HG03103 (cell line): ENCODE results near the gene NAP1L4.
"Not testable (repeated sequence)": the region's sequence is repeated elsewhere in the genome, so short reads cannot be mapped to it uniquely, and the experiment has no call there.

Experiments used
- ATAC-seq: cut with Tn5 transposase; IDR thresholded peaks from one replicate; pipeline ENCODE4 v1.9.1; 2021; ENCODE audit warnings: low read depth; ENCODE audit not compliant: unreplicated experiment

The NAP1L4 gene

GRCh38 chr11:2911785-2912391 lies 80.2 kb downstream of the NAP1L4 start:
- ATAC-seq = no peak

GRCh38 chr11:2911088-2911784 lies 80.9 kb downstream of the NAP1L4 start:
- ATAC-seq = no peak

- ATAC-seq = no peak
Observed at GRCh38 chr11:2910401-2910955, 81.7 kb downstream of the NAP1L4 start.

GRCh38 chr11:2909133-2909902 lies 82.8 kb downstream of the NAP1L4 start:
- no peak for ATAC-seq

GRCh38 chr11:2908130-2908529 lies 84.0 kb downstream of the NAP1L4 start:
- ATAC-seq = no peak

GRCh38 chr11:2905299-2905698 lies 86.8 kb downstream of the NAP1L4 start:
- not testable (repeated sequence) for ATAC-seq

- no peak for ATAC-seq
Observed at GRCh38 chr11:2904153-2905052, 87.7 kb downstream of the NAP1L4 start.

- ATAC-seq = no peak
Observed at GRCh38 chr11:2903672-2904011, 88.5 kb downstream of the NAP1L4 start.

GRCh38 chr11:2902784-2903671 lies 89.1 kb downstream of the NAP1L4 start:
- ATAC-seq = no peak

- ATAC-seq = peak; percentile 93
Observed at GRCh38 chr11:2901854-2902783, 90.0 kb downstream of the NAP1L4 start.

GRCh38 chr11:2901196-2901796 lies 90.8 kb downstream of the NAP1L4 start:
- no peak for ATAC-seq

GRCh38 chr11:2899080-2899783 lies 92.9 kb downstream of the NAP1L4 start:
- ATAC-seq = no peak

GRCh38 chr11:2898366-2899079 lies 93.6 kb downstream of the NAP1L4 start:
- no peak for ATAC-seq

GRCh38 chr11:2897048-2897447 lies 95.1 kb downstream of the NAP1L4 start:
- ATAC-seq = no peak

GRCh38 chr11:2896047-2896446 lies 96.1 kb downstream of the NAP1L4 start:
- ATAC-seq = no peak
